ENCODE results near the gene SETSIP.

GRCh38 chr1:92095874-92096273 is 20.7 kb upstream of the SETSIP start:
- TF ChIP-seq EZH2phosphoT487 (IDR thresholded peaks at IDR 0.05): no peak
- no peak for TF ChIP-seq EZH2 (IDR thresholded peaks at IDR 0.05)
- no peak for TF ChIP-seq CTCF (IDR thresholded peaks at IDR 0.05)
